Liver (tissue), 9 donors: ENCODE data around the gene VGF. TPM values are rescaled to one million over a fixed set of nuclear protein-coding genes. Genes with fewer than 3 reads are reported as not detected.

Source experiments
- DNase-seq: peaks from one replicate; pipeline ENCODE4 v3.0.0-alpha.2; 2017; ENCODE audit warnings: low spot score
- H3K27ac ChIP-seq, 2 donors: one replicate each; pipeline ENCODE4 v1.7.0; 2013; ENCODE audit warnings: inconsistent platforms in 2 of 2, low read length in 2 of 2, control low read depth in 1 of 2, low read depth in 1 of 2, mild to moderate bottlenecking in 1 of 2
- H3K27me3 ChIP-seq, 4 donors: one replicate each; pipeline versions ENCODE4 v1.6.1 to v1.7.0; 2013; ENCODE audit warnings: low read length in 3 of 4, inconsistent platforms in 1 of 4, mild to moderate bottlenecking in 1 of 4, moderate library complexity in 1 of 4; ENCODE audit not compliant: control insufficient read depth in 4 of 4, insufficient read depth in 4 of 4
- H3K36me3 ChIP-seq, 4 donors: one replicate each; pipeline versions ENCODE4 v1.6.1 to v1.7.0; 2013; ENCODE audit warnings: low read length in 3 of 4, mild to moderate bottlenecking in 3 of 4, low read depth in 1 of 4, moderate library complexity in 1 of 4; ENCODE audit not compliant: control insufficient read depth in 4 of 4, insufficient read depth in 3 of 4
- H3K4me1 ChIP-seq, 4 donors: one replicate each; pipeline versions ENCODE4 v1.6.1 to v1.7.0; 2013; ENCODE audit warnings: low read length in 3 of 4, mild to moderate bottlenecking in 3 of 4, moderate library complexity in 1 of 4; ENCODE audit not compliant: control insufficient read depth in 4 of 4, insufficient read depth in 4 of 4
- H3K4me3 ChIP-seq, 3 donors: one replicate each; pipeline versions ENCODE4 v1.6.1 to v1.7.0; 2013; ENCODE audit warnings: low read length in 3 of 3, control low read depth in 1 of 3, low read depth in 1 of 3, mild to moderate bottlenecking in 1 of 3
- H3K9ac ChIP-seq, 2 donors: one replicate each; pipeline ENCODE4 v1.7.0; 2013; ENCODE audit warnings: low read length in 2 of 2, mild to moderate bottlenecking in 2 of 2, moderate library complexity in 2 of 2, control low read depth in 1 of 2, low read depth in 1 of 2
- H3K9me3 ChIP-seq, 4 donors: one replicate each; pipeline versions ENCODE4 v1.6.1 to v1.7.0; 2013; ENCODE audit warnings: low read length in 3 of 4; ENCODE audit not compliant: control insufficient read depth in 4 of 4
- ATF3 ChIP-seq: IDR thresholded peaks from 2 replicates; pipeline ENCODE4 v1.6.1; 2016; ENCODE audit warnings: antibody characterized with exemption
- FOXA1 ChIP-seq: IDR thresholded peaks from 2 replicates; pipeline ENCODE4 v1.6.1; 2016; ENCODE audit warnings: antibody characterized with exemption
- FOXA2 ChIP-seq: IDR thresholded peaks from 2 replicates; pipeline ENCODE4 v1.6.1; 2016; ENCODE audit warnings: antibody characterized with exemption
- HNF4G ChIP-seq: IDR thresholded peaks from 2 replicates; pipeline ENCODE4 v1.6.1; 2016; ENCODE audit warnings: antibody characterized with exemption
- JUND ChIP-seq, 2 donors: IDR thresholded peaks; 2 replicates each; pipeline ENCODE4 v1.6.1; 2016; ENCODE audit warnings: antibody characterized with exemption in 2 of 2
- NR2F2 ChIP-seq: IDR thresholded peaks from 2 replicates; pipeline ENCODE4 v1.6.1; 2016; ENCODE audit warnings: antibody characterized with exemption
- RAD21 ChIP-seq, 2 donors: IDR thresholded peaks; 2 replicates each; pipeline ENCODE4 v1.6.1; 2016; ENCODE audit warnings: antibody characterized with exemption in 2 of 2, mild to moderate bottlenecking in 2 of 2
- REST ChIP-seq: IDR thresholded peaks from 2 replicates; pipeline ENCODE4 v1.6.1; 2016; ENCODE audit warnings: antibody characterized with exemption, mild to moderate bottlenecking
- RXRA ChIP-seq, 2 donors: IDR thresholded peaks; 2 replicates each; pipeline ENCODE4 v1.6.1; 2017 to 2018; ENCODE audit warnings: antibody characterized with exemption in 2 of 2, mild to moderate bottlenecking in 1 of 2
- SP1 ChIP-seq: IDR thresholded peaks from 2 replicates; pipeline ENCODE4 v1.6.1; 2018; ENCODE audit warnings: antibody characterized with exemption, mild to moderate bottlenecking
- ZBTB33 ChIP-seq: IDR thresholded peaks from 2 replicates; pipeline ENCODE4 v1.6.1; 2016; ENCODE audit warnings: antibody characterized with exemption
- WGBS: extraction: QIAGEN DNeasy Blood & Tissue Kit; methylation state at CpG from one replicate; pipeline ENCODE4 v1.1.7; 2013; 5-methylcytosine and 5-hydroxymethylcytosine counted together
- polyA plus RNA-seq, 2 donors: library from polyadenylated mRNA; stranded (reverse) in 1 of 2; unstranded in 1 of 2; fragments of 200-250 nt in 1 of 2; fragments of >200 nt in 1 of 2; fragmentation: Nextera tagmentation in 1 of 2; extraction: Ambion mirVana in 1 of 2; gene quantifications; one replicate each; pipeline versions ENCODE4 v1.2.1 to v1.2.3, GENCODE V29; 2013 to 2015
- total RNA-seq, 2 donors: library from RNA; depleted of rRNA; stranded (reverse); fragments of >200 nt; gene quantifications; one replicate each; pipeline ENCODE4 v1.2.3, GENCODE V29; 2014
- TF ChIP-seq, protein P1 (sequence below): IDR thresholded peaks from 2 replicates; pipeline ENCODE4 v1.6.1; 2016; ENCODE audit warnings: antibody characterized with exemption
- TF ChIP-seq, protein P2 (sequence below): fragments of 150-350 bp; IDR thresholded peaks from 2 replicates; pipeline ENCODE4 v1.5.1; 2017; ENCODE audit warnings: improper control_type of control experiment, low read depth, low read length; ENCODE audit not compliant: missing input control
- donor health status: healthy.
- donor health status: healthy.
- donor health status: healthy.
- donor health status: healthy.
- donor health status: healthy.

The VGF gene
- total and polyA plus RNA-seq, 4 donors, result not detected

GRCh38 chr7:101167645-101168411 is 2.5 kb upstream of the VGF start:
- WGBS, result 4% methylated on average over 12 of the region's 12 CpGs
- Histone ChIP-seq H3K9ac (no peak overlapping the region), H3K27me3 (peaks cover 9 to 14% (median 11%) of the 10 kb centered on the region in 4 donors), H3K27ac (no peak overlapping the region), H3K9me3 (no peaks in the 10 kb centered on the region), H3K36me3 (no peaks in the 10 kb centered on the region), H3K4me1 (peaks cover 8 to 42% (median 18%) of the 10 kb centered on the region in 4 donors), H3K4me3 (no peak overlapping the region)
- TF ChIP-seq, protein P1, sequence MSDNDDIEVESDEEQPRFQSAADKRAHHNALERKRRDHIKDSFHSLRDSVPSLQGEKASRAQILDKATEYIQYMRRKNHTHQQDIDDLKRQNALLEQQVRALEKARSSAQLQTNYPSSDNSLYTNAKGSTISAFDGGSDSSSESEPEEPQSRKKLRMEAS, result no peak
- TF ChIP-seq RAD21 (IDR thresholded peaks at IDR 0.05) (no peak), JUND (IDR thresholded peaks at IDR 0.05) (no peak), REST (no peak), HNF4G (no peak), ZBTB33 (no peak), SP1 (no peak), FOXA2 (no peak), RXRA (IDR thresholded peaks at IDR 0.05) (no peak), ATF3 (no peak), FOXA1 (no peak), NR2F2 (no peak)
- TF ChIP-seq, protein P2, sequence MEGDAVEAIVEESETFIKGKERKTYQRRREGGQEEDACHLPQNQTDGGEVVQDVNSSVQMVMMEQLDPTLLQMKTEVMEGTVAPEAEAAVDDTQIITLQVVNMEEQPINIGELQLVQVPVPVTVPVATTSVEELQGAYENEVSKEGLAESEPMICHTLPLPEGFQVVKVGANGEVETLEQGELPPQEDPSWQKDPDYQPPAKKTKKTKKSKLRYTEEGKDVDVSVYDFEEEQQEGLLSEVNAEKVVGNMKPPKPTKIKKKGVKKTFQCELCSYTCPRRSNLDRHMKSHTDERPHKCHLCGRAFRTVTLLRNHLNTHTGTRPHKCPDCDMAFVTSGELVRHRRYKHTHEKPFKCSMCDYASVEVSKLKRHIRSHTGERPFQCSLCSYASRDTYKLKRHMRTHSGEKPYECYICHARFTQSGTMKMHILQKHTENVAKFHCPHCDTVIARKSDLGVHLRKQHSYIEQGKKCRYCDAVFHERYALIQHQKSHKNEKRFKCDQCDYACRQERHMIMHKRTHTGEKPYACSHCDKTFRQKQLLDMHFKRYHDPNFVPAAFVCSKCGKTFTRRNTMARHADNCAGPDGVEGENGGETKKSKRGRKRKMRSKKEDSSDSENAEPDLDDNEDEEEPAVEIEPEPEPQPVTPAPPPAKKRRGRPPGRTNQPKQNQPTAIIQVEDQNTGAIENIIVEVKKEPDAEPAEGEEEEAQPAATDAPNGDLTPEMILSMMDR, result no peak
- no peak for DNase-seq
